Prostate gland (tissue), 2 donors: ENCODE data around the gene TXNRD3. TPM values are rescaled to one million over a fixed set of nuclear protein-coding genes. Genes with fewer than 3 reads are reported as not detected.

Experiments used
- DNase-seq: peaks from one replicate; pipeline ENCODE4 v3.0.0-alpha.2; 2019; ENCODE audit warnings: low spot score
- H3K27ac ChIP-seq, 2 donors: fragments of 200-600 bp; sonication (generic); 2 replicates each; pipeline ENCODE4 v1.5.1; 2017 to 2019
- H3K27me3 ChIP-seq: fragments of 200-600 bp; sonication (generic); replicated peaks from 2 replicates; pipeline ENCODE4 v1.5.1; 2019; ENCODE audit not compliant: insufficient read depth
- H3K36me3 ChIP-seq, 2 donors: fragments of 200-600 bp; sonication (generic); 1 replicate in 1 of 2; 2 replicates in 1 of 2; pipeline versions ENCODE4 v1.5.1 to v1.8.1; 2017 to 2019
- H3K4me1 ChIP-seq: fragments of 200-600 bp; sonication (generic); replicated peaks from 2 replicates; pipeline ENCODE4 v1.5.1; 2019
- H3K4me3 ChIP-seq, 2 donors: fragments of 200-600 bp; sonication (generic); 2 replicates each; pipeline ENCODE4 v1.5.1; 2017 to 2019
- H3K9me3 ChIP-seq: fragments of 200-600 bp; sonication (generic); 2 replicates; pipeline ENCODE4 v1.5.1; 2017
- CTCF ChIP-seq, 4 experiments: fragments of 200-600 bp in 2 of 4; fragments of 450-650 bp in 2 of 4; sonication (generic) in 2 of 4; IDR thresholded peaks; 1 replicate in 3 of 4; 2 replicates in 1 of 4; pipeline ENCODE4 v1.5.1; 2016 to 2019; ENCODE audit warnings: antibody characterized with exemption in 4 of 4, mild to moderate bottlenecking in 2 of 4, moderate library complexity in 2 of 4
- POLR2A ChIP-seq: fragments of 450-650 bp; IDR thresholded peaks from one replicate; pipeline ENCODE4 v1.6.1; 2016; ENCODE audit warnings: antibody characterized with exemption, mild to moderate bottlenecking
- POLR2AphosphoS5 ChIP-seq: sonication (generic); formaldehyde crosslinking; IDR thresholded peaks from one replicate; pipeline ENCODE4 v1.6.1; 2017; ENCODE audit warnings: antibody characterized with exemption
- WGBS: methylation state at CpG from one replicate; pipeline ENCODE4 v1.1.5; 2018; 5-methylcytosine and 5-hydroxymethylcytosine counted together
- intact Hi-C: fragments of 100-400 bp; cut with DNase I; formaldehyde crosslinking; loops from one replicate; pipeline ENCODE4 v1.14.2; 2022
- total RNA-seq, 2 donors: library from RNA; depleted of rRNA; stranded (reverse); fragments of >200 nt; gene quantifications; one replicate each; pipeline ENCODE4 v1.1.0, GENCODE V29; 2016

Gene TXNRD3
- total RNA-seq, 2 donors from 2014 or later = 14.4 to 20.7 TPM

GRCh38 chr3:126622694-126623093, 32.2 kb downstream of the TXNRD3 start:
- Histone ChIP-seq H3K36me3 (no peaks in the 10 kb centered on the region), H3K27me3 (no peaks in the 10 kb centered on the region), H3K27ac (no peak overlapping the region), H3K4me1 (no peaks in the 10 kb centered on the region), H3K4me3 (no peak overlapping the region), H3K9me3 (no peaks in the 10 kb centered on the region)
- TF ChIP-seq POLR2A = no peak
- WGBS = 97% methylated on average over 1 of the region's 1 CpG
- intact Hi-C loops = no loop called here
- no peak for DNase-seq

- TF ChIP-seq POLR2A = no peak
- no peak for TF ChIP-seq POLR2AphosphoS5
- TF ChIP-seq CTCF (IDR thresholded peaks at IDR 0.05) = no peak
- Histone ChIP-seq H3K27ac (no peak overlapping the region), H3K36me3 (no peaks in the 10 kb centered on the region), H3K4me3 (no peak overlapping the region), H3K9me3 (no peaks in the 10 kb centered on the region), H3K27me3 (no peaks in the 10 kb centered on the region), H3K4me1 (no peaks in the 10 kb centered on the region)
- WGBS = 94% methylated on average over 2 of the region's 2 CpGs
- DNase-seq = no peak
- intact Hi-C loops = no loop called here
These were observed 33.1 kb downstream of the TXNRD3 start for GRCh38 chr3:126621627-126622345.

GRCh38 chr3:126621171-126621570, 33.8 kb downstream of the TXNRD3 start:
- intact Hi-C loops = no loop called here
- Histone ChIP-seq H3K4me1 (no peaks in the 10 kb centered on the region), H3K4me3 (no peak overlapping the region), H3K27me3 (no peaks in the 10 kb centered on the region), H3K36me3 (no peaks in the 10 kb centered on the region), H3K27ac (no peak overlapping the region), H3K9me3 (no peaks in the 10 kb centered on the region)
- 85% methylated on average over 1 of the region's 1 CpG for WGBS
- TF ChIP-seq CTCF (IDR thresholded peaks at IDR 0.05) (no peak), POLR2A (no peak), POLR2AphosphoS5 (no peak)
- DNase-seq = no peak

- H3K36me3 ChIP-seq = no peaks in the 10 kb centered on the region
- TF ChIP-seq POLR2AphosphoS5 (no peak), CTCF (IDR thresholded peaks at IDR 0.05) (no peak), POLR2A (no peak)
- no peak for DNase-seq
These were observed 34.2 kb downstream of the TXNRD3 start for GRCh38 chr3:126620738-126621137.

GRCh38 chr3:126618760-126619159, 36.2 kb downstream of the TXNRD3 start:
- H3K9me3 ChIP-seq = no peaks in the 10 kb centered on the region
- no peak for DNase-seq
- H3K4me1 ChIP-seq = no peaks in the 10 kb centered on the region
- no peaks in the 10 kb centered on the region for H3K27me3 ChIP-seq
- H3K4me3 ChIP-seq = no peak overlapping the region
- TF ChIP-seq POLR2A (no peak), CTCF (IDR thresholded peaks at IDR 0.05) (no peak), POLR2AphosphoS5 (no peak)
- H3K36me3 ChIP-seq = no peaks in the 10 kb centered on the region
- intact Hi-C loops = no loop called here
- H3K27ac ChIP-seq = no peak overlapping the region

More at GRCh38 chr3:126620738-126621137, 34.2 kb downstream of the TXNRD3 start:
- H3K27ac ChIP-seq = no peak overlapping the region
- no peaks in the 10 kb centered on the region for H3K4me1 ChIP-seq
- H3K4me3 ChIP-seq = no peak overlapping the region
- WGBS = 95% methylated on average over 7 of the region's 7 CpGs
- no peaks in the 10 kb centered on the region for H3K27me3 ChIP-seq
- intact Hi-C loops = no loop called here
- no peaks in the 10 kb centered on the region for H3K9me3 ChIP-seq
